ENCODE data around the gene DHRSX. TPM values are rescaled to one million over a fixed set of nuclear protein-coding genes. Genes with fewer than 3 reads are reported as not detected.

Gene DHRSX
- total and polyA plus RNA-seq, 2 donors (not counting 1 experiment from before 2014, with no cell fraction given) = 23.7 to 25.6 TPM

GRCh38 chrX:2508648-2509335 lies 8.0 kb upstream of the DHRSX start:
- no peak overlapping the region for H3K4me2 ChIP-seq (ENCODE audit: extremely low read depth, insufficient read depth, low read length)

GRCh38 chrX:2507904-2508627 lies 7.3 kb upstream of the DHRSX start:
- no peaks in the 10 kb centered on the region for H3K36me3 ChIP-seq (ENCODE audit: control insufficient read depth, insufficient read depth, low read length)
- H2AFZ ChIP-seq (ENCODE audit: low read length) = no peak overlapping the region
- H3K9me3 ChIP-seq (ENCODE audit: control insufficient read depth, insufficient read depth, low read depth, low read length) = no peaks in the 10 kb centered on the region

More at GRCh38 chrX:2508648-2509335, 8.0 kb upstream of the DHRSX start:
- Histone ChIP-seq H3K9me3 (ENCODE audit: control insufficient read depth, insufficient read depth, low read depth, low read length) (no peaks in the 10 kb centered on the region), H2AFZ (ENCODE audit: low read length) (no peak overlapping the region), H3K36me3 (ENCODE audit: control insufficient read depth, insufficient read depth, low read length) (no peaks in the 10 kb centered on the region), H3K27ac (ENCODE audit: insufficient read depth, low read length) (no peak overlapping the region), H3K79me2 (ENCODE audit: control insufficient read depth, insufficient read depth, low read length) (no peaks in the 10 kb centered on the region), H3K4me3 (replicated peaks in 1 of 4; ENCODE audit: control extremely low read depth in 1 of 4, insufficient read depth in 1 of 4, low read depth in 3 of 4, low read length in 4 of 4) (no peak overlapping the region), H3K4me1 (ENCODE audit: control insufficient read depth, extremely low read depth, insufficient read depth, low read length) (no peaks in the 10 kb centered on the region), H3K27me3 (ENCODE audit: control insufficient read depth, insufficient read depth, low read length) (no peaks in the 10 kb centered on the region), H3K9ac (ENCODE audit: insufficient read depth, low read length) (no peak overlapping the region), H4K20me1 (ENCODE audit: control insufficient read depth, extremely low read depth, insufficient read depth, low read length) (no peaks in the 10 kb centered on the region)
- TF ChIP-seq CTCF (conservative IDR thresholded peaks at IDR 0.05 in 1 of 2, IDR thresholded peaks at IDR 0.05 in 1 of 2; ENCODE audit: low read depth in 1 of 2, low read length in 2 of 2) (no peak), EZH2 (IDR thresholded peaks at IDR 0.05; ENCODE audit: low read length, missing control alignments) (no peak)
- no peak for DNase-seq (ENCODE audit: low read depth in 2 of 2)

More at GRCh38 chrX:2507904-2508627, 7.3 kb upstream of the DHRSX start:
- TF ChIP-seq CTCF (conservative IDR thresholded peaks at IDR 0.05 in 1 of 2, IDR thresholded peaks at IDR 0.05 in 1 of 2; ENCODE audit: low read depth in 1 of 2, low read length in 2 of 2) (no peak), EZH2 (IDR thresholded peaks at IDR 0.05; ENCODE audit: low read length, missing control alignments) (no peak)
- H4K20me1 ChIP-seq (ENCODE audit: control insufficient read depth, extremely low read depth, insufficient read depth, low read length) = no peaks in the 10 kb centered on the region
- H3K4me2 ChIP-seq (ENCODE audit: extremely low read depth, insufficient read depth, low read length) = no peak overlapping the region
- H3K27ac ChIP-seq (ENCODE audit: insufficient read depth, low read length) = no peak overlapping the region
- H3K79me2 ChIP-seq (ENCODE audit: control insufficient read depth, insufficient read depth, low read length) = no peaks in the 10 kb centered on the region
- H3K4me3 ChIP-seq (replicated peaks in 1 of 4; ENCODE audit: control extremely low read depth in 1 of 4, insufficient read depth in 1 of 4, low read depth in 3 of 4, low read length in 4 of 4) = no peak overlapping the region
- H3K9ac ChIP-seq (ENCODE audit: insufficient read depth, low read length) = no peak overlapping the region
- no peaks in the 10 kb centered on the region for H3K27me3 ChIP-seq (ENCODE audit: control insufficient read depth, insufficient read depth, low read length)
- no peaks in the 10 kb centered on the region for H3K4me1 ChIP-seq (ENCODE audit: control insufficient read depth, extremely low read depth, insufficient read depth, low read length)
- no peak for DNase-seq (ENCODE audit: low read depth in 2 of 2)
